GM19239 (cell line): ENCODE measurements around the gene ZDHHC7.
"Not testable (repeated sequence)": the region's sequence is repeated elsewhere in the genome, so short reads cannot be mapped to it uniquely, and the experiment has no call there.

Experiments
- DNase-seq: peaks from one replicate; pipeline ENCODE4 v3.0.0; 2011; ENCODE audit warnings: low spot score; ENCODE audit not compliant: insufficient read length
- FAIRE-seq: peaks from 2 replicates; lab custom pipeline; 2011; peaks lifted over from hg19 to GRCh38; lab: Jason Lieb, UNC

Gene ZDHHC7

DNA sequence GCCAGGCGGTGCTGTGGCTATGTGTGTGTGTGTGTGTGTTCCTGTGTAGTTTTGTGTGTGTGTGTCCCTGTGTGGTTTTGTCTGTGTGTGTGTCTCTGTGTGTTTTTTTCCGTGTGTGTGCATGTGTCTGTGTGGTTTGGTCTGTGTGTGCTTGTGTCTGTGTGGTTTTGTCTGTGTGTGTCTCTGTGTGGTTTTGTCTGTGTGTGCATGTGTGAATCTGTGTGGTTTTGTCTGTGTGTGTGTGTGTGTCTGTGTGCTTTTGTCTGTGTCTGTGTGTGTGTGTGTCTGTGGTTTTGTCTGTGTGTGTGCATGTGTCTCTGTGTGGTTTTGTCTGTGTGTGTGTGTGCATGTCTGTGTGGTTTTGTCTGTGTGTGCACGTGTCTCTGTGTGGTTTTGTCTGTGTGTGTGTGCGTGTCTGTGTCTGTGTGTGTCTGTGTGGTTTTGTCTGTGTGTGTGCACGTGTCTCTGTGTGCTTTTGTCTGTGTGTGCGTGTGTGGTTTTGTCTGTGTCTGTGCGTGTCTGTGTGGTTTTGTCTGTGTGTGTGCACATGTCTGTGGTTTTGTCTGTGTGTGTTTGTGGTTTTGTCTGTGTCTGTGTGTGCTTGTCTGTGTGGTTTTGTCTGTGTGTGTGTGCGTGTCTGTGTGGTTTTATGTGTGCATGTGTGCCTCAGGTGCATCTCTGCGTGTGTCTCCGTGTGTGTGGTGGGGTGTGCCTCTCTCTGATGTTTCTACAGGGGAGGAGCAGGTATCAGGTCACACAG is 62.3 kb downstream of the ZDHHC7 start:
- FAIRE-seq = no peak
- DNase-seq = no peak

DNA sequence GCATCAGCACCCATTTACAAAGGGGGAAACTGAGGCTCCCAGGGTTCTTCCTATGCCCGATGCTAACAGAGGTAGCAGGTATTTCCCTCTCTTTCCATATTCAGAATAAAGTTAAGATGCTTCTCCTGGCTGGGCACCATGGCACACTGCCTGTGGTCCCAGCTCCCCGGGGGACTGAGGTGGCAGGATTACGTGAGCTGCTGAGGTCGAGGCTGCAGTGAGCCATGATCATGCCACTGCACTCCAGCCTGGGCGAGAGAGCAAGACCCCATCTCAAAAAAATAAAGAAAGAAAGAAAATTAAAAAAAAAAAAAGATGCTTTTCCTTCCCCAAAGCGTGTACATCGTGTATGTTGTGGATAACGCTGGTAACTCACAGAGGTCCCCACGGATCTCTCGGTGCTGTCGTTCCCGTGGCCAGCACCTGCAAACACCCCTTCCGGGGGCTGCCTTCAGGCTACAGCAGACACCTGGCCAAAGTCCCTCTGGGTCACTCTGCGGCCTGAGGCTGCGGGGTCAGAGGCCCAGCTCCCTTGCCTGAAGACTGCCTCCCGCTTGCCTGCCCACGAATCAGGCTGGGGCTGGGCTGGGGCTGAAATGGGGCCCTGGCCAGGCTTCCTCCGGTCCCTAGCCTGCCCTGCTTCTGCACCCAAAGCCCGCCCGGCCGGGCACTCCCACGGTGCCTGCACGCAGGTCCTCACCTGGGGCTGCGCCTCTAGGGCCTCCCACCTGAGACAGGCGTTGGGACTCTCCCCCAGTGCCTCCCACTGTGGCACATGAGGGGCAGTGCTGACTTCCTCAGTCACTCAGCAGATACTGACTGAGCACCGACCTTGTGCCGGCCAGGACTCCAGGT is 63.1 kb downstream of the ZDHHC7 start:
- no peak for FAIRE-seq
- no peak for DNase-seq

DNA sequence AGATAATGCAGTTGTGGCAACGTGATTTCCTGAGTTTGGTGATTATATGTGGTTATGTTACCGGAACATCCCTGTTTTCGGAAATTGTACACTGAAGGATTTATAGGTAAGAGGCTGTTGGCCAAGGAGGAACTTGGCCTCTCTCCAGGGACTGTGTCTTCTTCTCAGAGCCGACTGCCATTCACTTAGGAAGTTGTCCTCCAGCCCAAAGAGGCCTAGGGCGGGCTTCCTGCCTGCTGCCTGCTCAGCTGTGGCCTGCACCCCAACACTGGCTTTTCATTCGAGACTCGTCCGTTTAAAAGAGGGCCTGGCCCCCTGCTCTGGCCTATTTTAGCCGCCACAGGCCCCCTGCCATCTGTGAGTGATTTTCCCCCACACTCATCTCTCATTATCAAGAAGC is 64.3 kb downstream of the ZDHHC7 start:
- FAIRE-seq (no peak), DNase-seq (no peak)

DNA sequence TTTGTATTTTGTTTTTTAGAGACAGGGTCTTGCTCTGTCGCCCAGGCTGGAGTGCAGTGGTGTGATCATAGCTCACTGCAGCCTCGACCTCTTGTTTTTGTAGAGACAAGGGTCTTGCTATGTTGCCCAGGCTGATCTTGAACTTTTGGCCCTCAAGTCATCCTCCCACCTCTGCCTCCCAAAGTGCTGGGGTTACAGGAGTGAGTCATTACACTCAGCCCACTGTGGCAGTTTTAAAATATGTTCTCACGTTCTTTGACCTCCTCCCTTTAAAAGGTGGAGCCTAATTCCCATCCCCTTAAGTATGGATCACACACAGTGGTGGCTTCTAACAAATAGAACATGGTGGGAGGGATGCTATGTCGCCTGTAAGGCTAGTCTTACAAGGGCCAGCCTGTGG is 67.7 kb downstream of the ZDHHC7 start:
- FAIRE-seq (no peak), DNase-seq (no peak)

DNA sequence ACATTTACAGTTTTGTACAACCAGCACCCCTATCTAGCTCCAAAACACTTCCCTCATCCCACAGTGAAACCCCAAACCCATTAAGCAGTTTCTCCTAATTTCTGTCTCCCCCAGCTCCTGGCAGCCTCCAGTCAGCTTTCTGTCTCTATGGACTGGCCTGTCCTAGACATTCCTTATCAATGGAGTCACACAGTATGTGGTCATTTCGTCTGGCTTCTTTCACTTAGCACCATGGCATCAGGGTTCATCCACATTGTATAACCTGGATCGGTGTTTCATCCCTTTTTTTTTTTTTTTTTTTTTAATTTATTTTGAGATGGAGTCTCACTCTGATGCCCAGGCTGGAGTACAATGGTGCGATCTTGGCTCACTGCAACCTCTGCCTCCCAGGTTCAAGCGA is 68.5 kb downstream of the ZDHHC7 start:
- FAIRE-seq (no peak), DNase-seq (no peak)

DNA sequence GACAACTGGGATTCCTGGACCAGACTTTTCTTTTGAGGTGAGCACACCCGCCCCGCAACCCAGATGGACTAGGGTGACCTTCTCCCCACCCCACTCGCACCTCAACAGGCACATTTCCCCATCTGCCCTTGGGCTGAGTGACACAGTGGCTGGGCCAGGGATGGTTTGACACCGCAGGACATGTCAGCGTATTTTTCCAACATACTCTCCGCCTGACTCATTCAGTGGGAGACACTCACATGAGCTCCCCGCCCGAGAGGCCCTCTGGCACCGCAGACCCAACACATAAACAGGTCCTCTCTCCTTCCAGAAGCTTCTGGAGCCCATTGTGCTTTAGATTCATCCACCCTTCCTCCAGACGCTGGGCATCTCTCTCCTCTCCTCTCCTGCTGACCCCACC is 69.4 kb downstream of the ZDHHC7 start:
- FAIRE-seq (no peak), DNase-seq (no peak)

DNA sequence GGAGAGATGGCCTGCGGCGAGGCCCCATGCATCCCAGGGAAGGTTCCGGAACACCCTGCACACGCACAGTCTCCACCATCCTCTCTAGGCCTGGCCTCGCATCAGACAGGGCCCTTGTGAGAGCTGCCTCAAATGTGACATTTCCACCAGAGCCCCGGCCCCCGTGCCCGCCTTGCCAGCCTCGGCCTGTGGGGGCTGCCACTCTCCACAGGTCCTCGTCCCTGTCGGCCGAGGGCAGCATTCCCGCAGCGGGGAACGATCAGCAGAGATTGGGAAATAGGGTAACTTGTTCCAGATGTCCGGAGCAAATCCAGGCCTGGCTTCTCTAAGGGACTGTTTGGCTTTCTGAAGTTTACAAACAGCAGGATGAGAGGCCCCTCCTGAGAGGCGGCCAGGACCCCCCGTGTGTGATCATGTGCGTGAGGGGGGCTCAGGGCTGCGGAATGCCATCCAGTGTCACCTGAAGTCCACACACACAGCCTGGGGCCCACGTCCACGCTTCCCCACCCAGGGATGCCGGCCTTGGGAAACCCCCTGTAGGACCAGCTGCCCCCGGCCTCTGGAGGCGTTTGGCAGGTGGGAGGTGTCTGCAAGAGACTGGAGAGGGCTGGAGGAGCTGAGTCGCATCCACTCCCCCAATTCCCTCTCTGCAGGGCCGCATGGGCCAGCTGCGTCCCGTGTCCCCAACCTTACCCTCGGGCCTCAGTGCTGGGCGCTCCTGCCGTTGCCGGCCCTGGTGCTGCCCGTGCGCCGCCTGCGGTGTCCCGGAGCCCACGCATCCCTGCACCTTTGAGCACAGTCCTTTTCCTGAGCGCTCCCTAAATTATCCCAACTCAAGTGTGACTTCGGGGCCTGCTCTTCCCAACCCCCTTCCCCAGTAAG is 70.4 kb downstream of the ZDHHC7 start:
- FAIRE-seq = no peak
- no peak for DNase-seq

DNA sequence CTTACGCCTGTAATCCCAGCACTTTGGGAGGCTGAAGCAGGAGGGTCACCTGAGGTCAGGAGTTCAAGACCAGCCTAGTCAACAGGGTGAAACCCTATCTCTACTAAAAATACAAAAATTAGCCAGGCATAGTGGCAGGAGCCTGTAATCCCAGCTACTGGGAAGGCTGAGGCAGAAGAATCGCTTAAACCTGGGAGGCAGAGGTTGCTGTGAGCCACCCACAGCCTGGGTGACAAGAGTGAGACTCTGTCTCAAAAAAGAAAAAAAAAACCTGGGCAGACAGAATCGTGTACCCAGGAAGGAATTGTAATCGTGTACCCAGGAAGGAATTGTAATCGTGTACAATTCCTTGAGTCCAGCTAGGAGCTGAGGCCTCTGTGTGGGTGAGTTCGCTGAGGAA is 72.7 kb downstream of the ZDHHC7 start:
- DNase-seq, FAIRE-seq: not testable (repeated sequence)

DNA sequence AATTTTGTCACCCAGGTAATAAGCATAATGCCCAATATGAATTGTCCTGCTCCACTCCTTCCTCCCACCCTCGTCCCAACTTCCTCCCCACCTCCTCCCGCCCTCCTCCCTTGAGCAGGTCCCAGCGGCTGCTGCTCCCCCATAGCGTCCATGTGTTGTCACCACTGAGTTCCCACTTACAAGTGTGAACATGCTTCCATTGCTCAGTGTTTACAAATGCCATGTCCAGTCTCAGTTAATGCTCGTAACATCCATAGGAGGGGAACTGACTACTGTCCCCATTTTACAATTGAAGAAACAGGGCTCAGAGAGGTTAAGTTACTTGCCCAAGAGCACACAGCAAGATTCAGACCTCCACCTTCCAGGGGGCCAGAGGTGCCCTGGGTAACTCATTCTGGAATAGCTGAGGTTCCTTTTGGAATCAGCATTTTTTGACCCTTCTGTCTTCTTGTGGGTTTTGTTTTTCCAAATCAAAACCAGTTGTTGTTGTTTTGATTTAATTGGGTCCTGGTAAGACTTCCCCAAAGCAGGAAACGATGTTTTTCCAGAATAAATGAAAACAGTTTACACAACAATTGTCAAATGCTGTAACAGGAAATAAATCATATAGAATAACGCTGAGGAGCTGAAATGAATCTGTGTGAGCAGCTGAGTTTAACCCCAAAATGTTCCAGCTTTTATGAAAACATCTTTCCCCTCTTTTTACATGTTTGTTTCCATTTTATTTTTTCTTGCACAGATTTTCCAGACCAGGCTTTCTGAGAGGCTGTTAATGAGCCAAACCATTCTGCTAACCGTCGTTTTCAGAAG is 73.9 kb downstream of the ZDHHC7 start:
- FAIRE-seq = no peak

DNA sequence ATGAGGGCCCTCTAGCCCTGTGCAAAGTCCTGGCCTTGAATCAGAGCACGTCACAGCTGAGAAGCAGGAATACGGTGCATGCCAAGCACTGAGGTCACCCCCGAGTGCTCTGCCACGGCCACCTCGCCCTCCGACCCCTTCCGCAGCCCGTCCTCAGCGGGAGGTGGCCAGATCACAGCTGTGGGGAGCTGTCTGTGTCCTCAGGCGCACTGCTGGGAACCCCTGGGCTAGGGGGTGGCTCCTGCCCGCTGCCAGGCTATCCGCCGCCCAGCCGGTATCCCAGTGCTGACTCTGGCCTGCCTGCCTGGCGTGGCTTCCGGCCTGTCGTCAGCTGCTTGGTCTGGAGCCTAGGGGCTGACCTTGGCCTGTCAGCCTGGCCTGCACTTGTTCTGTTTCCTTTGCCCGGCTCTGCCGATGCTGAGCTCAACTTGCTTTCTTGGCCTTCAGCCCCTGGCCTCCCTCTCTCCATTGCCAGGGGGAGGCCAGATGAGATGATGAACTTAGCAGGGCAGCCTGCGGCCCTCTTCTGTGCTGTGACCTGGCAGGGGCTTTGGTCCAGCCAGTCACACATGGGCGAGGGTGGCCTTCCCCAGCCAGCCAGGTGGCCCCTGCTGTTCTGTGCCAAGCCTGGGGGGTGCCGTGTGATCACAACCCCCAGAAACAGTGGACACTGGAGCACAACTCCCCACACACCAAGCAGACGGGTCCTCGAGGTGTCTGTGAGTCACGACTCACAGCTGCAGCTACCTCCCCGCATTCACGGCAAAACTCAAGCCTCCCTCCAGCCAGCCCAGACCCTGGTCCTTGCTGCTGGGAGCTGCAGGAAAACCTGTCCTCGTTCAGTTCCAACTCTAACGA is 77.3 kb downstream of the ZDHHC7 start:
- no peak for DNase-seq
- no peak for FAIRE-seq

More for the DNA sequence above, 73.9 kb downstream of the ZDHHC7 start:
- DNase-seq = no peak

DNA sequence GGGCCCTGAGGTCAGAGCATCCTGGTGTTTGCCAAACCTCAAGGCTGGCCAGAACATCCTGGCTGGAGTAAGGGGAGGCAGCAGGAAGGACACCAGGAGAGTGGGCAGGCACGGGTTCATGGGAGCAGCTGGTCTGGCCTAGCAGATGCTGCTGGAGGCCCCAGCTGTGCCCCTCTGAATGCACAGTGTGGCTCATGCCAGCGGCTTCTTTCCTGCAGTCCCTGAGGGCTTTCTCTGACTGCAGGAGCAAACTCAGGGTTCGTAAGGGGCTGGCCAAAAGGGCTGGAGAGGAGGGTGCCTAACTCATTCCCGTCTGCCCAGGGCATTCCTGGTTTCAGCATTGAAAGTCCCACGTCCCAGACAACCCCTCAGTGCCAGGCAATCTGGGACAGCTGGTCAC is 78.7 kb downstream of the ZDHHC7 start:
- FAIRE-seq (no peak), DNase-seq (no peak)

DNA sequence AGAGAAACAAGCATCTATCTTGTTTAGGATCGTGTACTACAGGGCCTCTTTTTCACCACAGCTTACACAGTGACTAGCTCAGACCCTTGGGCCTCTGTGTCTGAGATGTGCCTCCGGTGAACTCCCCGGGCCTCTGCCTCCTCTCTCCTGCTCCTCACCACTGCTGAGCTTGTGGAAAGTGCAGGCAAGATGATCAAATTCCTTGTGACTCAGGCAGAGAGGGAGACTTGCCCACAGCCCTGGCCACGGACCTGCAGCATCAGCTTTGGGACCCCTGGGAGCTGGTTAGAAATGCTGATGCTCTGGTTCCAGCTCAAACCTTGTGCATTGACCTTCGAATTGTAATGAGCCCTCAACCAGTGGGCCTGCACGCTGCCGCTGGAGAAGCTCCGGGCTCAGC is 79.8 kb downstream of the ZDHHC7 start:
- FAIRE-seq = no peak
- no peak for DNase-seq

DNA sequence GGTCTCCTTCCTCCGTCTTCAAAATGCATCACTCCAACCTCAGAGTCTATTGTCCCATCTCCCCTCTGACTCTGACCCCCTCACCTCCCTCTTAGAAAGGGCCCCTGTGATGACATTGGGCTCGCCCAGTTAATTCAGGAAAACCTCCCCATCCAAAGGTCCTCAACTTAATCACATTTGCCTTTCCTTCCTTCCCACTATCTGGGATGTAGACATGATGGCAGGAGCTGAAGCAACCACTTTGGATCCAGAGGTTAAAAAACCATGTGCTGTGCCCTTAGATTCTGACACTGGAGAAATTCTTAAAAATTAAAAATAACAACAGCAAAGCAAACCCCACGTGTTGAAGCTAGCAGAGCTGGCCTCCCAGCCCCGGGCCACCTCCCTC is 80.2 kb downstream of the ZDHHC7 start:
- no peak for FAIRE-seq
- DNase-seq = no peak

DNA sequence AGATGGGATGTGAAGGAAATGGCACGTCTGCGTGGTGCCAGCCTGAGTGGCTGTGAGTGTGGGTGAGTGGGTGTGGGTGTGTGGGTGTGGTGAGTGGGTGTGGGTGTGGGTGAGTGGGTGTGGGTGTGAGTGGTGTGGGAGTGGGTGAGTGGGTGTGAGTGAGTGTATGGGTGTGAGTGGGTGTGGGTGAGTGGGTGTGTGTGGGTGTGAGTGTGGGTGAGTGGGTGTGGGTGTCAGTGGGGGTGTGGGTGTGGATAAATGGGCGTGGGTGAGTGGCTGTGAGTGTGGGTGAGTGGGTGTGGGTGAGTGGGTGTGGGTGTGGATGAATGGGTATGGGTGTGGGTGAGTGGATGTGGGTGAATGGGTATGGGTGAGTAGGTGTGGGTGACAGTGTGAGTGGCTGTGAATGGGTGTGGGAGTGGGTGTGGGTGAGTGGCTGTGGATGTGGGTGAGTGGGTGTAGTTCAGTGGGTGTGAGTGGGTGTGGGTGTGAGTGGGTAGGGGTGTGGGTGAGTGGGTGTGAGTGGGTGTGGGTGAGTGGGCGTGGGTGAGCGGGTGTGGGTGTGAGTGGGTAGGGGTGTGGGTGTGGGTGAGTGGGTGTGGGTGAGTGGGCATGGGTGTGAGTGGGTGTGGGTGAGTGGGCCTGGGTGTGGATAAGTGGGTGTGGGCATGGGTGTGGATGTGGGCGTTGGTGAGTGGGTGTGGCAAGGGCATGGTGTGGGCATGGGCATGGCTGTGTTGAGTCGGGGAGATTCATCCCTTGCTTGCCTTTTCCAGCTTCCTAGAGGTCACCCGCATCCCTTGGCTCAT is 80.8 kb downstream of the ZDHHC7 start:
- FAIRE-seq (no peak), DNase-seq (no peak)

DNA sequence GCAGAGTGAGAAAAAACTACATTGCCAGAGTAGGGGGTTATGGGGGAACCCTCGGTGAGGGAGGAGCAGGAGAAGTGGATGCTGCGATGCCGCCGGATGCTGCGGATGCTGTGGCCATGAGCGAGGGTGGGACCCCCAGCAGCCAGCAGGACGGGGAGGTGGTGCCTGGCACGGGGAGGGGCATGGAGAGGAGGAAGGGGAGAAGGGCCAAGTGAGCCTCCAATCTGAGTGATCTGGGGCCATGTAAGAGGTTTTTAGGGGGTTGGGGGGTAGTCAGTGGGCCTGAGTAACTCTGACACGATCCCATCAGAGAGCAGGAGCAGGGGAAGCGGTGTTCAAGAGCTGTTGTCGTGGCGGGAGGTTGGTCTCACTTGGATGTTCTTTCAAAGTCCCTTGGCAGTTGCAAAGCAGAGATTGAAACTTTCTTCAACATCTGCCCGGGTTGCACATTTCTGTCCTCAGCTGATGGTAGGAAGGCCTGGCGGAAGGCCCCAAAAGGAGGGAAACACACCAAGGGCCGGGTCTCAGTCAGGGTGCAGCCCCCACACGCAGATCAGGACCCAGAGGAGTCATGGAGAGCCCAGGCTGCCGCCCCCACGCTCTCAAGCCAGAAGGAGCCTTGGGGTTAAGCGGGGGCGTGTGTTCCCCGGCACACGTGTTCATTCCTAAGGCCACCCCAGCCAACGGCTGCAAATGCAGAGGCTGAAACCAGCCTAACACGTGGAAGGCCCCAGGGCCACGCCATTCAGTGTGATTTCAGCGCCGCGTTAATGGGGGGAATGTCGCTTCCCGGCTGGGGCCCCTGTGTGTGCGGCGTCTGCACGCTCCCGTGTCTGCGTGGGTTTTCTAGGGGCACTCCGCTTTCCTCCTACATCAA is 81.7 kb downstream of the ZDHHC7 start:
- DNase-seq = no peak
- no peak for FAIRE-seq

DNA sequence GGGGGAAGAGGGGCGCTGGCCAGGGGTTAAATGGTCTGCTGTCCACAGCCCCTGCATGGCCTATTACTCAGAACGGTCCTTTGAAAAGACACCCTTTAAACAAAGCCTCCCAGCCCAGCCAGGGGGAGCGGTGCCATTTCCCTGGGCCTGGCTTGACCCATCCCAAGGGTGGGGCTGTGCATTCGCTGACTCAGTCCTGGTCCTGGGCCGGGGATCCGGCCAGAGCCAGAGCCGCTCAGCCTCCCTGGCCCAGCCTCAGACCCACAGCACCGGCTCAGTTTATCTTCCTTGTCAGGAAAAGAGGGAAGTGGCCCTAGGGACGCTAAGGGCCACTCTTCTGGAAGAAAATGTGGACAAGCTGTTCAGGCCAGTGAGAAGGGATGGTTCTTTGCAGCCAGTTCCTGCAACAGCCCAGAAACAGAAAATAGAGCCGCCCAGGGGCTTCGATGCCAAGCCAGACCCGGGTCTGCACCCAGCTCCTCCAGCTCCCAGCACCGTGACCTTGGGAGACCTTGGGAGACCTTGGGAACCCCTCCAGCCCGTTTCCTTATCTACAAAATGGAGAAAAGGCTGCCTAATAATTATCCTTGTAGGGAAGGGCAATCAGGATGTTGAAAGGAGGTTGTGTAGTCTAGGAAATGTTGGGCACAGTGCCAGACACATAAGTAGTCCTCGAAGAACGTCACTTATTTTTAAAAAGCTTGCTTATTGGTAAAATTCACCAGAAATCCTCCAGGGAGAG is 82.5 kb downstream of the ZDHHC7 start:
- DNase-seq (no peak), FAIRE-seq (no peak)
